Hematopoietic multipotent progenitor cell treated with erythropoietin and hydrocortisone succinate and interleukin-3 and kit ligand, for 4 days (in vitro differentiated cells): Measurements from ENCODE around the gene EIF2AK2.
A peak's percentile ranks its signal among the peaks of the same experiment; 100 is the strongest.
"Not testable (repeated sequence)": the region's sequence is repeated elsewhere in the genome, so short reads cannot be mapped to it uniquely, and the experiment has no call there.

Experiments used
- DNase-seq: peaks from one replicate; pipeline ENCODE4 v3.0.0-alpha.2; 2015

The EIF2AK2 gene

DNA sequence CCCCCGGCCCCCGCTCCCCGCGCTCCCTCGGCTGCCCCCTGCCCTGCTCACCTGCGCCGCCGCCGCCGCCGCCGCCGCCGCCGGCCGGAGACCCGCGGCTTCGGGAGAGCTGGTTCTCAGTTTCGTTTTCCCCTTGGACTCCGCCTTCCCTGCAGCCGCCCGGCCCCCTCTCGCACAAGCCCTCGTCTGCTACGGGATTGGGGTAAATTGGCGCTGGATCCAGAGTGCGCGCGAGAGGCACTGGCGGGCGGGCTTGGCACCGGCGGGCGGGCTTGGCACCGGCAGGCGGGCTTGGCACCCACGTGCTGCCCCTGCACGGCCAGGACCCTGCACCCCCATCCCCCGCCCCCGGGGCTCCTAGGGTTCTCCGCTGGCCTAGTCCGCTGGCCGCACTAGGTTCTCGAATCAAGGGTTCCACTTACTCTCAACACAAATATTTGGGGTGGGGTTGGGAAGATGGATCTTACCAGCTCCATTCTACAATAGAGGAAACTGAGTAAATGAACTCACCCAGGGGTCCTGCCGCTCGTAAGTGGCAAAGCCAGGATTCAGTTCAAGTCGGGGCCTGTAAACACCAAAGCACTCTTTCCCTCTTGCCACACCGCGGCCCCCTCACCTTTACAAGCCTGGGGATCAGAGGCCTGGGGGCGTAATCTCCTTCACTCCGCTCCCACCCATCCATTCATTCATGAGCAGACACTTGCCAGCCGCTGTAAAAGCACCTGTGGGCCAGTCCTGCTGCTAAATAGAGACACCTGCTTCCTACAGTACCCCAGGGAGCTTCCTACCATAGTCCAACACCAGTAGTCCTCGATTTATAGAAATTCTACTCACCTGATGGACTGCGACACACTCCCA is at the start of gene EIF2AK2:
Gene EIF2AK2 (minus strand): TSS at position 124 of the 858 bp plus-strand sequence. CDS start 9,174 bp downstream, outside the sequence.
- DNase-seq, result peak; percentile 96

DNA sequence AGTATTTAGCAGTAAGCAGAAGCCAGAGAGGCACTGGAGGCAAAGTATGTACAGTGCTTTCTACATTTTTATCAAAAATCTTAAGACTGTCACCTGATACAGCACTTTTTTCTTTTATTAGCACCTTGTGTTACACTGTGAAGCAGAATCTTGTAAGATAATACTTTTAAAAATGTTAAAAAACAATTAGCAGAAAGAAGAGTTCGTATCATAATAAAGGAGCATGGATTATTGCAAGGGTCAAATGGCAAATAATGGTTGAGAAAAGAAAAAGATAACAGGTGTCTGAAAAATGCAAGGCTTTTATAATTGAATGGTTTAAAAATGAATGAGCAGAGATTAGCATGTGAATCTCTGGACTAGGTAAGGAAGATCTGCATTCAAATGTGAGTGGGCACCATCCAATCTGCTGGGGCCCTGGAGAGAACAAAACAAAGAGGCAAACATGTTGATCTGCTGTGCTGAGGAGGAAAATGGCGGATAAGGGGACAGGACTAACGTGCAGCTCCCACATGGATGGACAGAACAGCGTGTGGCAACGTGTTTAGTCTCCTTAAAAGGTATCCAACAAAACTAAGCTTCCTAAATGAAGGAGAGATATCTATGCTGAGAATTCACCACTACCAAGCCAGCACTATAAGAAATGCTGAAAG is 49.0 kb upstream of the EIF2AK2 start:
- no peak for DNase-seq

DNA sequence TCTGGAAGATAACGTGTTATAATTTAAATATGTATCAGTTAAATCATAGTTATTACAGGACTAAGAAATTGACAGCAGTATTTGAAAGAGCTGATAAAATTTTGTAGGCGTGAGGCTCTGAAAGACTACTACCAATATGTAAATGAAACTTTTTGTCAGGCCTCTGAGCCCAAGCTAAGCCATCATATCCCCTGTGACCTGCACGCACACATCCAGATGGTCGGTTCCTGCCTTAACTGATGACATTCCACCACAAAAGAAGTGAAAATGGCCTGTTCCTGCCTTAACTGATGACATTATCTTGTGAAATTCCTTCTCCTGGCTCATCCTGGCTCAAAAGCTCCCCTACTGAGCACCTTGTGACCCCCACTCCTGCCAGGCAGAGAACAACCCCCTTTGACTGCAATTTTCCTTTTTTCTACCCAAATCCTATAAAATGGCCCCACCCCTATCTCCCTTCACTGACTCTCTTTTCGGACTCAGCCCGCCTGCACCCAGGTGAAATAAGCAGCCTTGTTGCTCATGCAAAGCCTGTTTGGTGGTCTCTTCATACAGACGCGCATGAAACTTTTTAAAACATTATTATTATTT is 48.4 kb upstream of the EIF2AK2 start:
- DNase-seq, result not testable (repeated sequence)

DNA sequence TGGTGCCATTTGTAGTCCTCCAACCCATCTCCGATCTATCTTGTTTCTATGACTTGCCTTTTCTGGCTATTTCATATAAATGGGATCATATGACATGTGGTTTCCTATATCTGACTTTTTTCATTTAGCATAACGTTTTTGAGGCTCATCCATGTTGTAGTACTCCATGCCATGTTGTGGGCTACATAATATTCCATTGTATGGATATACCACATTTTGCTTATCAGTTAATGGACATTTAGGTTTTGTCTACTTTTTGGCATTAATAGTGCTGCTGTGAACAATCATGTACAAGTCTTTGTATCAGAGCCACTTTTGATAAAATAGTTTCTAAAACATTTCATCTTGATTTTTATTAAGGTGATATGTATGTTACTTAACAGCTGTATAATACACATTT is 46.9 kb upstream of the EIF2AK2 start:
- no peak for DNase-seq

DNA sequence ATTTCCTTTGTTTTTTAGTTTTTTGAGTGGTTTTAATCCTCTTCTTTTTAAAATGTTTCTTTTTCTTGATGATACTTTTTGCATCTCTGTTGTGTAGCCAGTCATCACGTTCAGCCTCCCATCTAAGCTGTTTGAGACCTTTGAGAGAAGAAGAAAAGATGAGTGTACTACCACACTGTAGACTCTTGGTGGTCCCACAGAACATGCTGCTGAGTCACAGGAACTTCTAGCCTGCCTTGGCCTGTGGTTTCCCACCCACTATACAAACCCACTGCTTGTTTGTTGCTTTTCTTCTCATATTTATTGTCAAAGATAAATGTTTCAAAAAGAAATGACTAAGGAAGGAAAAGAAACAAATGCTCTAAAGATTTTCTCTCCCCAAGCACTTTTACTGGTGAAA is 45.0 kb upstream of the EIF2AK2 start:
- DNase-seq, result peak; percentile 76

DNA sequence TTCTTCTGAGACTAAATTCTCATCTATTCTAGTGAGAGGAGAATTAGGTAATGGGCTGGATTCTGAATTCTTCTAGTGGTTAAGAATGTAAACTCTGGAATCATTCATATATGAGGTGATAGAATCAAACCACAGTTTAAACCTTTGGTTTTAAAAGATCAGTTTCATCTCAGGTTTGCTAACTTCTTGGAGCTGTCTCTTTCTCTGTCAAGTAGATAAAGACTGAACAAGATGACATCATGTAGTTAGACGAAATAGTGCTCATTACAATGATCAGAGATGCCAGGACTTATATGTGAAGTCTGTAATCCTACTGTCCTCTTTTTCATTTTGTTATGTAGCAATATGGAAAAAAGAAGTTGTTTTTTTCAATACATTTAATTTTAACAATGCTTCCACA is 44.4 kb upstream of the EIF2AK2 start:
- DNase-seq, result no peak

DNA sequence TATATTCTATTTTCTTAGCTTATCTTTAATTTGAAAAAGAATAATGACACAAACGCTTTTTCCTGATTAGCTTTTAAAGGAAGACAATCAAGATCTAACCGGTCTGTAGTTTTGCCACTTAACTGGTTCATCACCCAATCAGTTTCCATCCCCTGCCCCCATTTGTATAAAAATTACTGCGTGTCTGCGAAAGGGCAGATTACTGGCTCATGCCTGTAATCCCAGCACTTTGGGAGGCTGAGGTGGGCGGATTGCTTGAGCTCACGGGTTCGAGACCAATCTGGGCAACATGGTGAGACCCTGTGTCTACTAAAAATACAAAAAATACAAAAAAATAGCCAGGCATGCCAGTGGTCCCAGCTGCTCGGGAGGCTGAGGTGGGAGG is 41.9 kb upstream of the EIF2AK2 start:
- no peak for DNase-seq

DNA sequence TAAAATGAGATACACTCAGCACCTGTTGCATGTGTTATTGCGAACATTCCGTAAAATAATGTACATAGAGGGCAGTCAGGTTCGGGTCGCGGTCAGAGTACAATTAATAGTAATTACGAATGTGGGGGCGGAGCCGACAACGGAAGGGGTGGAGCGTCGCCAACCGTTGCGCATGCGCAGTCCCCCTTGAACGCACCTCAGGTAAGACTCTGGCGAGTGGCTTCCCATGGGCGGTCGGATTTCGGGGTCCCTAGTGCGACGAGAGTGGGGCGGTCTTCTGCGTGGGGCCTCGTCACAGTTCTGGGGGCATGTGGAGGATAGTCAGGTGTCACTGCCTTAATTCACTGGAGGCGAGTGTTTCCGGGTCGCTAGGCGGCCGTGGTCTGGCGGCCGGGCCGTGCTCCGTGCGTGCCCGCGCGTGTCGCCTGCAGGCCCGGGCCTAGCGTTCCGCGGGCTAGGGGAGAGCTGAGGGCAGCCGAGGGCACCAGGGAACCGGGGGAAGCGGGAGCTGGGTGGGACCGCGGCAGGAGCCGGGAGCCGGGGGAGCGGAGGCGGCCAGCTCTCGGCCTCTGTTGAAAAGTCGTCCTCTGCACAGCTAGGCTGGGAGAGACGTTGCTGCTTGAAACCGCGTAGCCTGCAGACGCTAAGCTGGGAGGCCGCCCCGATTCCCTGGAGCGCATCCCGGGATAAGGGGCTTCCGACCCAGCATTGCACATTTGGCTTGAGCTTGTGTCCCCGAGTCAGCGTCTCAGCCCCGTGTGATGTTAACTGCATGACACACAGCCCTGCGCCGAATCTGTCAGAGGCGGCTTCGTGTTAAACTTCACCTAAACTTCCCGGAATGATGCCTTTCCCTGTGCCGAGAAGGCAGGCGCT is 39.8 kb upstream of the EIF2AK2 start, which contains the start of gene CEBPZOS:
Gene CEBPZOS (plus strand): TSS at position 177 of the 876 bp plus-strand sequence. CDS start 3,209 bp downstream, outside the sequence.
- DNase-seq, result peak; percentile 92

DNA sequence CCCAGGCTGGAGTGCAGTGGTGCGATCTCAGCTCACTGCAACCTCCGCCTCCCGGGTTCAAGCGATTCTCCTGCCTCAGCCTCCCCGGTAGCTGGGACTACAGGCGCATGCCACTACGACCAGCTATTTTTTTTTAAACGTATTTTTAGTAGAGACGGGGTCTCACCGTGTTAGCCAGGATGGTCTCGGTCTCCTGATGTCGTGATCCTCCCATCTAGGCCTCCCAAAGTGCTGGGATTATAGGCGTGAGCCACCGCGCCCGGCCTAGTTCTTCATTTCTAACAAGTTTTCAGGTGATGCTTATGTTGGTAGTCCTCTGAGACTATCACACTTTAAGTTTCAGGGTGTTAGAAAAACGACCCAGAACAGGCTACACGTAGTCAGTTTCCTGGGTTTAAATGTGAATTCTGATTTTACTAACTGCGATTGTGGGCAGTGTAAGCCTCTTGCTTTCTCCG is 39.1 kb upstream of the EIF2AK2 start:
- DNase-seq, result not testable (repeated sequence)

DNA sequence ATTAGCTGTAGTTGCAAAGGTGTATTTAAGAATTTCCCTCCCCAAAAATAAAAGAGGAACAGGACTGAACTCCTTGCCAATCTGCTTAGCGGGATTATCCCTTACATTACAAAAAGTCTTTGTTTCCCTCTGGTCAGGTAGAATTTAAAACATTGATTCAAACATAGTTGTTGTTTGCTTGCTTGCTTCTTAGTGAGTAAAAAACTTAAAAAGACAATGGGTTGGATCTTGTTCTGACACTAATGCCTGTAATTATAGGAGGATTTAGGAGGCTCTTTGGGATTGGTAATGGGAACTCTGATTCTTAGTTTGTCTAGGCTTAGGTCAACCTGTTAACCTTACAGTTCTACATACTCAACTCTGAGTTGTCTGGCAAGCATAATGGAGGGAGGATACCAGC is 35.8 kb upstream of the EIF2AK2 start:
- no peak for DNase-seq

DNA sequence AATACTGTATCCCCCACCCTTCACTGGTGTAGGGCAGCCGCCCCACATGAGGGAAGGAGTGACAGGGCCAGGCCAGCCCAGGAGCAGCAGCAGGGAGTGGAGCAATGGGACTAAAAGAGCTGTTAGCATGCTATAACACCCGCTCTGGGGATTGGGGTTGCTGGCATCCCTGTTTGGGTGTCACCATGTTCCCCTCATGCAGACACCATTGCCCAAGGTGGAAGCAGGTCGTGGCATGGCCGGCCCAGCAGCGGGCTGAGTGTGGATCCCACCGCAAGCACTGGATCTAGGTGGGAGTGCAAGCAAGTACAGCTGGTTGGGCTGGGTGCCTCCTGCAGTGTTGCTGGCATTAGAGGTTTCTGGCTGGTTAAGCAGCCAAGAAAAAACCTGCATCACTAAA is 35.0 kb upstream of the EIF2AK2 start:
- no peak for DNase-seq

DNA sequence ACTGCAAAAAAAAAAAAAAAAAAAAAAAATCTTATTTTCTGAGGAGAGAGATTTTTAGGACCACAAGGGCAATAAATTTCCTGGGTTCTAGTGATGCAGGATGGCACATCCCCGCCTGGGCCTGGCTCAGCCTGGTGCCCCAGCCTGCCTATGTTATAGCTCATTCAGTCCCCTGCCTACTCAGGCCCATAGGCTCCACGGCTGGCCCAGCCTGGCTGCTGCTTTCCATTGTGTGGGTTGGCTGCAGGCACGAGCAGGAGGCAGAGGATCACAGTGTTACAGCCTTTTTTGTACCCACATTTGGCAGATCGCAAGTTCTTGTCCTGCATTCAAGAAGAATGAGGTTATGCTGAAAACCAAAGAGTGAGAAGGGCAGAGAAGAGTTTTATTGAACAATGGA is 34.5 kb upstream of the EIF2AK2 start:
- no peak for DNase-seq

DNA sequence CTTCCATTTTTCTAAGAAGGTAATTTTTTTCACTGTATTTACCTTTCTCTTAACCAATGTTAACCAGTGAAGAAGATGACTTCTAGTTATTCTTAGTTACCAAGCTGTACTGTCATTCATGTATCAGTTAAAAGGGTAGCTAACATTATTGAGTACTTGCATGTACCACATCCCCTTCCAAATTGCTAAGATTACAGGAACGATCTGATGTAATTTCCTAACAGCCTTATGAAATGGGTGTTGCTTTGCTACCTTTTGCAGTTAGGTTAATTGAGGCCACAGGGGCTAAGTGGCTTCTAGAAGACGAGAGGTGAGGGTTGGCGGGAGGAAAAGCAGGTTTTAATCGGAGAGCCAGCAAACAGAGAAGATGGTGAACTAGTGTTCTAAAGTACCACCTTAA is 33.5 kb upstream of the EIF2AK2 start:
- DNase-seq, result no peak

DNA sequence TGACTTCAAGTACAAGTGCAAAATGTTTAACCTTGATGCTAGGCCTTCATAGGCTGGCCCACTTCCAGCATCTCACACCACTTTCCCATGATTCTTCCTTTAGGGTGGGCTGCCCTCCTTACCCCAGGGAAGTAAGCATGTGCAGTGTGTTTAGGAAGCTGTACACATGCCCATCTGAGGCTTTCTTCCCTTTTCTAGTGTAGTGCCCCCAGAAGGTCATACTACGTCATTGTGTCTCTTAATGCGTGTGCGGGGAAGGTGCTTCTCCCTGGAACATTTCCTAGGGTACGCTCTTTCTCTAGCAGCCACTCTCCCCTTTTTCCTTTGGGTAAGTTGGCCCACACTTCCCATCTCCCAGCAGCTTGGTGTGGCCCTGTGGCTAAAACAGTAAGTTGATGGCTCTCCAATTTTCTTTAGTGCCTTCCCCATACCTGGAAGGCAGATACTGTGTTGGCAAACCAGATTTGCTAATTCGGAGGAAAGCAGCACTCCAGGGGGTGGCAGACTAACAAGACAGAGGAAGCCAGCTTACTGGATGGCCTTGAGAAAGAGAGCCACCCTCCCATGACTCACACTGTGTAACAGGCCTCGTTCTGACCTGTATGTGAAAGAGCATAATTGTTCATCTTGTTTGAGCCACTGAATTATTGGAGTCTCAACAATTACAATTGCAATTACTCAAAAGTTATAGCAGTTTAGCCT is 32.8 kb upstream of the EIF2AK2 start:
- no peak for DNase-seq

DNA sequence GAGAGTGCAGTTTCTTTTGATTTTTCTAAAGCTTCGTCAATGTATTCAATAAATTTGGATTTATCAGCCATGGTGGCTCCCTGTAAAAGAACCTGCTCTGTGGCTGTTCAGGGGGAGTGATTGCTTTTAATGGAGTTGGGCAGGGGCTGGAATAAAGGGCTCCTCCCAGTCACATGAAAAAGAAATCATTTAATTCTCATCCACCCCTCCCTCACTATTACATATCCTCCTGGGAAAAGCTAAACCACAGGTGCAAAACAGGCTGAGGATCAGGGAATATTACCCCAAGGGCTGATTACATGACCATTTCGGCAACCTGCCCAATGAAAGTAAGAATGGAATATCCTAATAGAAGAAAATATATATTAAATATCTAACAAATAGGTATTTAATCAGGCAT is 31.8 kb upstream of the EIF2AK2 start, which contains the start of gene SULT6B1:
Gene SULT6B1 (minus strand): TSS at position 101 of the 400 bp plus-strand sequence. CDS start 30 bp downstream, at position 71.
- DNase-seq, result no peak

DNA sequence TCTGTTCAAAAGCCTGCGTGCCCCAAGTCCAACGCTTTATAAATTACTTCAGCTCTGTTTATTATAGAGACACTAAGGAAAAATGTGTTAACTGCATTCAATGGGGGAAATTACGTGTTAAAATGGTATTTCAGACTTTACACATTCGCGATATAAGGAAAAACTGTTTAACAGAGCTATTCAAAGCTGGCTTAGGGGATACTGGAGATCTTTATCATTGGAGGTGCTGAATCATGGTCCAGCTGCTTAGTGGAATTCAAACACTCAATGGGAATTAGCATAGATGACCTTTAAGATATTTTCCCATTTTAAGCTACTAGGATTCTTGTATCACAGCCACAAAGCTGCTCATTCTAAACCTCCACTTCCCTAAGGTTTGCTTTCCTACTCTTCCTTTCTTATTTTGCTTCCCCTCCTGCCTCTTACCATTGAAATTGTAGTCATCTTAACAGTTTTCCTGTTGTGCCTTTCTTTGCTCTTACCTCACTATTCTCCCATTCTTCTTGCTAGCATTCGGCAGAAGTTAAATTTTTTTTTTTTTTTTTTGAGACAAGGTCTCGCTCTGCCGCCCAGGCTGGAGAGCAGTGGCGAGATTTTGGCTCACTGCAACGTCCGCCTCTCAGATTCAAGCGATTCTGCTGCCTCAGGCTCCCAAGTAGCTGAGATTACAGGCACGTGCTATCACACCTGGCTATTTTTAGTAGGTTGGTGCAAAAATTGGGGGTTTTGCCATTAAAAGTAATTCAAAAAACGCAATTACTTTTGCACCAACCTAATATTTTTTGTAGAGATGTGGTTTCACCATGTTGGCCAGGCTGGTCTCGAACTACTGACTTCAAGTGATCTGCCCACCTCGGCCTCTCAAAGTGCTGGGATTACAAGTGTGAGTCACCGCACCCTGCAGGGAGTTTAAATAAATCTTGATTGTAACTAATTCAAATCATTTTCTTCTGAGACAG is 25.2 kb upstream of the EIF2AK2 start:
- no peak for DNase-seq

DNA sequence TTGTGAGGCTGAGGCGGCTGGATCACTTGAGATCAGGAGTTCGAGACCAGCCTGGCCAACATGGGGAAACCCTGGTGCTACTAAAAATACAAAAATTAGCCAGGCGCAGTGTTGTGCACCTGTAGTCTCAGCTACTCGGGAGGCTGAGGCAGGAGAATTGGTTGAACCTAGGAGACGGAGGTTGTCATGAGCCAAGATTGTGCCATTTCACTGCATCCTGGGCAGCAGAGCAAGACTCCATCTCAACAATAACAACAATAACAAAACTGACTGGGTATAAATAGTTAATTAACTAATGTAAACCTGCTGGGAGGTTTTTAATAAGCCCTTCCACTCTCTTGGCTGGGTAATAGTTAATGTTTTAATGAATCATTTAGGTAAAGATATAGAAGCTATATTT is 23.9 kb upstream of the EIF2AK2 start:
- no peak for DNase-seq

DNA sequence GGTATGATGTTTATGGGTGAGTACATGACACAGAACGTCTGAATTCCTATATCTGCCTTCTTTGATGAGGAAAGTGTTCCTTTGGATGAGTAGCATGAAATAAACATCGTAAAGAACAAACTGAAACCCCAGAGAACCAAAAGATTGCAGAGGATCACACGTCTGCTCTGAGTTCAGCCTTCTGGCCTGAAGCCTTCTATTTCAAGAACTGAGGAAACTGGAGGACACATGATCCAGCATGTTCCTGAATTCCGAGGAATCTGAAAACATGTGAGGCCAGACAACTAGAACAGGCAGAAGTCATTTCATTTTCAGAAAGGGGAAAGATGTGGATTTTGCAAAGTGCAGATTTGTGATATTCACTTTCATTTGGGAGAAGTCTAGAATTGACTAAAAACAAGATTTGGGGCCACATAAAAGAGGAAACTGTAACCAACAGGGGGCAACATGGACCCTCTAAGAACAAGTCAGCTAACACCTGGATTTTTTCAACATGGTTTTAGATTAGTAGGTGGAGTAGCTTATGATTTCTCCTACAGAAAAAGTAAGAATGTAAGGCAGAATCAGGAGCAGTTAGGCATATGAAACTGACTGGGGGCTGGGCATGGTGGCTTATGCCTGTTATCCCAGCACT is 23.3 kb upstream of the EIF2AK2 start:
- DNase-seq, result no peak

DNA sequence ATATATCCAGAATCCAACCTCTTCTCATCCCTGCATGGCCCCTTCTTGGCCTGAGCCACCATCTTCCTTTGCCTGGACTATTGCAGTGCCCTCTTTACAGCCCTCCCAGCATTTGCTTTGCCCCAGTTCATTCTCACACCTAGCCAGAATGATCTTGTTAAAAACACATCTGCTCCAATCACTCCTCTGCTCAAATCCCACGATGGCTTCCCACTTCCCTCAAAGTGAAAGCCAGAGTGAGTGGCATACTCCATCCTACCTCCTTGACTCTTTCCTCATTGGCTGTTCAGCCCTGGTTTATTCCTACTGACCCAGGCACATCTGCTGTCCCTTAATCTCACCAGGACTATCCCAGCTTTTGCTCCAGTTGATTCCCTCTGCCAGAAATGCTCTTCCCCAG is 17.0 kb upstream of the EIF2AK2 start:
- no peak for DNase-seq

DNA sequence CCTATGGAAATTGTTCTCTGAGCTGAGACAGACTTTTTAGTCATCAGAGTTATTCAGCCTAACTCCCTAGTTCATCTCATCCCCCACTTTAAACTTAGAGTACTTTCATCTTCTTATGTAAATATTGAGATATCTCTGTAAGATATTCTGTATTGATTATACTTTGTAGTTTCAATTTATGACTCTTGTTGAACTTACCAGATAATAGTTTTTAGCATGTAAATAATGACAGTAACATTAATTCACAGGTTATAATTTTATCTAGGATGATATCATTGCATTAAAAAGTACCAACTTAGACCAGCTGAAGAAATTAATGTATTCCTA is 14.8 kb upstream of the EIF2AK2 start:
- no peak for DNase-seq
